PFSK-1 (cell line): ENCODE measurements around the gene PRDM15.

ENCODE experiments used
- FOXP2 ChIP-seq: optimal IDR thresholded peaks from 2 replicates; pipeline ENCODE3; 2011; ENCODE audit warnings: borderline replicate concordance, control low read depth, inconsistent platforms; ENCODE audit not compliant: insufficient read depth; ENCODE audit errors: extremely low read length, extremely low read depth
- POLR2AphosphoS5 ChIP-seq: IDR thresholded peaks from 2 replicates; pipeline ENCODE4 v1.6.1; 2012; ENCODE audit warnings: low read depth, mild to moderate bottlenecking, control low read depth, low read length, moderate library complexity
- REST ChIP-seq, 2 experiments: IDR thresholded peaks; 2 replicates each; pipeline versions ENCODE4 v1.6.1 to v1.8.0; 2011 to 2012; ENCODE audit warnings: low read depth in 2 of 2, low read length in 2 of 2, control low read depth in 1 of 2, inconsistent platforms in 1 of 2, mild to moderate bottlenecking in 1 of 2, moderate library complexity in 1 of 2; ENCODE audit not compliant: insufficient read depth in 1 of 2
- SIN3A ChIP-seq: IDR thresholded peaks from 2 replicates; pipeline ENCODE4 v1.6.1; 2012; ENCODE audit warnings: mild to moderate bottlenecking, low read length, moderate library complexity, borderline replicate concordance; ENCODE audit not compliant: insufficient read depth
- TAF1 ChIP-seq: IDR thresholded peaks from 2 replicates; pipeline ENCODE4 v1.6.1; 2012; ENCODE audit warnings: low read length, control low read depth, borderline replicate concordance; ENCODE audit not compliant: insufficient read depth

Gene PRDM15

GRCh38 chr21:41760411-41760810, 118.7 kb downstream of the PRDM15 start:
- TF ChIP-seq POLR2AphosphoS5 (no peak), FOXP2 (no peak), SIN3A (no peak), TAF1 (no peak), REST (IDR thresholded peaks at IDR 0.05; ENCODE audit: insufficient read depth in 1 of 2, low read depth in 2 of 2, low read length in 2 of 2) (no peak)

- TF ChIP-seq POLR2AphosphoS5 (no peak), FOXP2 (no peak), TAF1 (no peak), REST (IDR thresholded peaks at IDR 0.05; ENCODE audit: insufficient read depth in 1 of 2, low read depth in 2 of 2, low read length in 2 of 2) (no peak), SIN3A (no peak)
Measured at GRCh38 chr21:41759926-41760325, 119.2 kb downstream of the PRDM15 start.

DNA sequence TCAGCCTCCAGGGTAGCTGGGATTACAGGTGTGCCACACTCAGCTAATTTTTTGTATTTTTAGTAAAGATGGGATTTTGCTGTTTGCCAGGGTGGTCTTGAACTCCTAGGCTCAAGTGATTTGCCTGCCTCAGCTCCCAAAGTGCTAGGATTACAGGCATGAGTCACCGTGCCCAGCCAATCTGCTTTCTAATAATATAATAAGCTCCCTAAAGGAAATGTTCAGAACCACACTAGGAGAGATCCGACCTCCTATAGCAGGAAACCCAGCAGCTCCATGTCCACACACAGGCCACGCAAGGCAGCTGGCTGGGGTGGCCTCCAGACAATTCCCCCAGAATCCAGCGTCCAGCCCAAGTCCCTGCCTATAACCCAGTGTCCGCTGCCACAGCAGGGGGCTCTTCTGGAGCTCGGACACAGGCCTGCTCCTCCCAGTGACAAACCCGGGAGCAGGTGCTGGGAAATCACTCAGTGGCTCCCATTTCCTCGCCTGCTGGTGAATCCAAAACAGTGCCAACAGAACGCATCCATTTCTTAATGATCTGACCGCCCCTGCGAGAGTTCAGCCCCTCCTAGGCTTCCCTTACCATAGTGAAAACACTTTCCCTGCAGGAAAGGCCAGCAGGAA, 119.8 kb downstream of the PRDM15 start:
- no peak for TF ChIP-seq SIN3A
- no peak for TF ChIP-seq TAF1
- TF ChIP-seq FOXP2: no peak
- TF ChIP-seq REST (IDR thresholded peaks at IDR 0.05; ENCODE audit: insufficient read depth in 1 of 2, low read depth in 2 of 2, low read length in 2 of 2): no peak
- TF ChIP-seq POLR2AphosphoS5: no peak

GRCh38 chr21:41758550-41758949, 120.6 kb downstream of the PRDM15 start:
- no peak for TF ChIP-seq SIN3A
- TF ChIP-seq TAF1: no peak
- TF ChIP-seq REST (IDR thresholded peaks at IDR 0.05; ENCODE audit: insufficient read depth in 1 of 2, low read depth in 2 of 2, low read length in 2 of 2): no peak
- no peak for TF ChIP-seq FOXP2
- no peak for TF ChIP-seq POLR2AphosphoS5

GRCh38 chr21:41755934-41756773, 123.0 kb downstream of the PRDM15 start:
- no peak for TF ChIP-seq FOXP2
- TF ChIP-seq TAF1: no peak
- no peak for TF ChIP-seq REST (IDR thresholded peaks at IDR 0.05; ENCODE audit: insufficient read depth in 1 of 2, low read depth in 2 of 2, low read length in 2 of 2)
- no peak for TF ChIP-seq SIN3A
- TF ChIP-seq POLR2AphosphoS5: no peak
